Lung (tissue), 12 donors: ENCODE measurements around the gene AMACR. TPM values are rescaled to one million over a fixed set of nuclear protein-coding genes. Genes with fewer than 3 reads are reported as not detected.
A peak's percentile ranks its signal among the peaks of the same experiment; 100 is the strongest.
"Not testable (repeated sequence)": the region's sequence is repeated elsewhere in the genome, so short reads cannot be mapped to it uniquely, and the experiment has no call there.

Experiments used
- ATAC-seq: fragments of 200-7000 bp; cut with Tn5 transposase; one replicate; pipeline ENCODE4 v1.9.1; 2020; ENCODE audit warnings: moderate number of reproducible peaks; ENCODE audit not compliant: insufficient read depth, low FRiP score
- DNase-seq, 3 donors: peaks; one replicate each; pipeline ENCODE4 v3.0.0-alpha.2; 2013 to 2017
- H3K27ac ChIP-seq, 2 donors: one replicate each; pipeline ENCODE4 v1.5.1; 2013; ENCODE audit warnings: mild to moderate bottlenecking in 2 of 2, moderate library complexity in 2 of 2, control low read depth in 1 of 2, inconsistent platforms in 1 of 2, low read depth in 1 of 2, low read length in 1 of 2
- H3K27me3 ChIP-seq, 3 donors: one replicate each; pipeline ENCODE4 v1.5.1; 2013; ENCODE audit warnings: low read length in 2 of 3; ENCODE audit not compliant: control insufficient read depth in 3 of 3, insufficient read depth in 3 of 3
- H3K36me3 ChIP-seq, 4 donors: one replicate each; pipeline ENCODE4 v1.5.1; 2013; ENCODE audit warnings: low read length in 4 of 4, mild to moderate bottlenecking in 1 of 4, moderate library complexity in 1 of 4; ENCODE audit not compliant: control insufficient read depth in 4 of 4, insufficient read depth in 4 of 4
- H3K4me1 ChIP-seq, 5 donors: one replicate each; pipeline ENCODE4 v1.5.1; 2013; ENCODE audit warnings: low read length in 5 of 5, mild to moderate bottlenecking in 2 of 5, moderate library complexity in 1 of 5; ENCODE audit not compliant: control insufficient read depth in 5 of 5, insufficient read depth in 5 of 5
- H3K4me3 ChIP-seq: one replicate; pipeline ENCODE4 v1.5.1; 2013; ENCODE audit warnings: mild to moderate bottlenecking, control low read depth, moderate library complexity
- H3K9ac ChIP-seq, 2 donors: one replicate each; pipeline ENCODE4 v1.5.1; 2013; ENCODE audit warnings: low read length in 2 of 2, control low read depth in 1 of 2; ENCODE audit not compliant: insufficient read depth in 1 of 2
- H3K9me3 ChIP-seq, 4 donors: one replicate each; pipeline ENCODE4 v1.5.1; 2013; ENCODE audit warnings: low read length in 3 of 4, mild to moderate bottlenecking in 1 of 4, moderate library complexity in 1 of 4; ENCODE audit not compliant: control insufficient read depth in 4 of 4, insufficient read depth in 3 of 4
- CTCF ChIP-seq: IDR thresholded peaks from 2 replicates; pipeline ENCODE4 v1.5.1; 2012; ENCODE audit warnings: mild to moderate bottlenecking; ENCODE audit errors: control extremely low read depth, extremely low read depth
- WGBS, 2 donors: extraction: QIAGEN DNeasy Blood & Tissue Kit; methylation state at CpG; one replicate each; pipeline ENCODE4 v1.1.7; 2013; 5-methylcytosine and 5-hydroxymethylcytosine counted together
- polyA plus RNA-seq, 2 donors: library from polyadenylated mRNA; stranded (reverse); fragments of 200-250 nt; gene quantifications; one replicate each; pipeline ENCODE4 v1.2.1, GENCODE V29; 2013
- total RNA-seq, 2 donors: library from RNA; depleted of rRNA in 1 of 2; stranded (reverse); fragments of >200 nt in 1 of 2; gene quantifications; one replicate each; pipeline ENCODE4 v1.2.1, GENCODE V29; 2014 to 2021
- donor health status: control.
- donor health status: control.
- donor health status: Bipolar disorder and iron deficiency.
- donor health status: healthy.
- donor health status: DM: yes; HTN: yes; CAD: no.

Gene AMACR
- total and polyA plus RNA-seq, 4 donors: 5.9 to 16.1 (median 8.2) TPM

GRCh38 chr5:33966805-33967204 lies 41.0 kb downstream of the AMACR start:
- H3K27ac ChIP-seq: no peak overlapping the region
- WGBS, 2 donors: 66 to 90% methylated on average over 2 of the region's 2 CpGs
- ATAC-seq (no peak), DNase-seq (peak in 2 of 3 donors; percentile 24 to 49)
- TF ChIP-seq CTCF: no peak
- no peaks in the 10 kb centered on the region for H3K9me3 ChIP-seq
- no peak overlapping the region for H3K4me3 ChIP-seq
- H3K4me1 ChIP-seq: peaks cover 0 to 15% (median 4%) of the 10 kb centered on the region in 5 donors
- no peak overlapping the region for H3K9ac ChIP-seq
- H3K27me3 ChIP-seq: peaks cover 0 to 2% (median 0%) of the 10 kb centered on the region in 3 donors
- H3K36me3 ChIP-seq: no peaks in the 10 kb centered on the region

GRCh38 chr5:33964132-33964700 lies 43.6 kb downstream of the AMACR start:
- TF ChIP-seq CTCF: no peak
- DNase-seq (no peak), ATAC-seq (no peak)
- H3K27ac ChIP-seq: no peak overlapping the region
- H3K9me3 ChIP-seq: no peaks in the 10 kb centered on the region
- no peak overlapping the region for H3K4me3 ChIP-seq
- H3K36me3 ChIP-seq: no peaks in the 10 kb centered on the region
- 29 to 61% methylated on average over 2 of the region's 2 CpGs for WGBS, 2 donors
- no peak overlapping the region for H3K9ac ChIP-seq
- H3K27me3 ChIP-seq: peaks cover 0 to 2% (median 0%) of the 10 kb centered on the region in 3 donors
- H3K4me1 ChIP-seq: peaks cover 0 to 15% (median 0%) of the 10 kb centered on the region in 5 donors

GRCh38 chr5:33958176-33958575 lies 49.7 kb downstream of the AMACR start:
- H3K27me3 ChIP-seq: no peaks in the 10 kb centered on the region
- TF ChIP-seq CTCF: no peak
- no peak overlapping the region for H3K4me3 ChIP-seq
- no peak for DNase-seq
- peaks cover 0 to 5% (median 4%) of the 10 kb centered on the region in 4 donors for H3K9me3 ChIP-seq
- no peak overlapping the region for H3K9ac ChIP-seq
- H3K4me1 ChIP-seq: no peaks in the 10 kb centered on the region
- no peaks in the 10 kb centered on the region for H3K36me3 ChIP-seq
- no peak overlapping the region for H3K27ac ChIP-seq
- WGBS, 2 donors: 69 to 79% methylated on average over 2 of the region's 2 CpGs
- no peak for ATAC-seq

- H3K4me3 ChIP-seq: no peak overlapping the region
- H3K4me1 ChIP-seq: no peaks in the 10 kb centered on the region
- ATAC-seq (no peak), DNase-seq (no peak)
- TF ChIP-seq CTCF: no peak
- H3K36me3 ChIP-seq: no peaks in the 10 kb centered on the region
- H3K27me3 ChIP-seq: no peaks in the 10 kb centered on the region
- peaks cover 0 to 5% (median 4%) of the 10 kb centered on the region in 4 donors for H3K9me3 ChIP-seq
- H3K27ac ChIP-seq: no peak overlapping the region
- no peak overlapping the region for H3K9ac ChIP-seq
- WGBS, 2 donors: 70 to 78% methylated on average over 2 of the region's 2 CpGs
Observed at GRCh38 chr5:33957577-33958150, 50.2 kb downstream of the AMACR start.

GRCh38 chr5:33952175-33952574 lies 55.7 kb downstream of the AMACR start:
- not testable (repeated sequence) for H3K4me3 ChIP-seq, DNase-seq, H3K4me1 ChIP-seq, H3K36me3 ChIP-seq, H3K27ac ChIP-seq, ATAC-seq, H3K9ac ChIP-seq, H3K9me3 ChIP-seq, H3K27me3 ChIP-seq
- WGBS, 2 donors: 75 to 97% methylated on average over 4 to 5 of the region's 5 CpGs
